GM10266 (cell line): ENCODE results near the gene IFT122.

Experiments
- DNase-seq: peaks from one replicate; pipeline ENCODE4 v3.0.0; 2012; ENCODE audit errors: extremely low spot score
- TF ChIP-seq, protein P1 (sequence below): IDR thresholded peaks from 2 replicates; pipeline ENCODE4 v1.5.1; 2012; ENCODE audit warnings: mild to moderate bottlenecking, low read depth; ENCODE audit not compliant: control insufficient read depth, insufficient read depth; ENCODE audit errors: missing control alignments

Gene IFT122

DNA sequence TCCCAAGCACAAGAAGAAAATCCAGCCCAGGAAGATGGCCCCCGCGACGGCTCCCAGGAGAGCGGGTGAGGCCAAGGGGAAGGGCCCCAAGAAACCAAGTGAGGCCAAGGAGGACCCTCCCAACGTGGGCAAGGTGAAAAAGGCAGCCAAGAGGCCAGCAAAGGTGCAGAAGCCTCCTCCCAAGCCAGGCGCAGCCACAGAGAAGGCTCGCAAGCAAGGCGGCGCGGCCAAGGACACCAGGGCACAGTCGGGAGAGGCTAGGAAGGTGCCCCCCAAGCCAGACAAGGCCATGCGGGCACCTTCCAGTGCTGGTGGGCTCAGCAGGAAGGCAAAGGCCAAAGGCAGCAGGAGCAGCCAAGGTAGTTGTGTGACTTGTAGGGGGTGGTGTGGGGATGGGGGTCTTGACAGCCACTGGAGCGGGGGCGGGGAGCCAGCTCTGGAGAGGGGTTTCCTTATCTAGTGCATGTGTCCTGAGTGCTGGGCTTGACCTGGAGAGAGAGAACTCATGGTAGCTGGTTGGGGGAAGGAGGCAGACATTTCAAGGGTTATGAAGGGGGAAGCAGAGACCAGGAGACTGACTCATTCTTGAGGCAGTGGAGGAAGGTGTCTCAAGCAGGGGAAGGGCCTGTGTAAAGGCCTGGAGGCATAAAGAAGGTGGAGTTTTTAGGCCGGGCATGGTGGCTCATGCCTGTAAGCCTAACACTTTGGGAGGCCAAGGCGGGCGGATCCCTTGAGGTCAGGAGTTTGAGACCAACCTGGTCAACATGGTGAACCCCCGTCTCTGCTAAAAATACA, 109.2 kb downstream of the IFT122 start:
- no peak for DNase-seq
- TF ChIP-seq, protein P1, sequence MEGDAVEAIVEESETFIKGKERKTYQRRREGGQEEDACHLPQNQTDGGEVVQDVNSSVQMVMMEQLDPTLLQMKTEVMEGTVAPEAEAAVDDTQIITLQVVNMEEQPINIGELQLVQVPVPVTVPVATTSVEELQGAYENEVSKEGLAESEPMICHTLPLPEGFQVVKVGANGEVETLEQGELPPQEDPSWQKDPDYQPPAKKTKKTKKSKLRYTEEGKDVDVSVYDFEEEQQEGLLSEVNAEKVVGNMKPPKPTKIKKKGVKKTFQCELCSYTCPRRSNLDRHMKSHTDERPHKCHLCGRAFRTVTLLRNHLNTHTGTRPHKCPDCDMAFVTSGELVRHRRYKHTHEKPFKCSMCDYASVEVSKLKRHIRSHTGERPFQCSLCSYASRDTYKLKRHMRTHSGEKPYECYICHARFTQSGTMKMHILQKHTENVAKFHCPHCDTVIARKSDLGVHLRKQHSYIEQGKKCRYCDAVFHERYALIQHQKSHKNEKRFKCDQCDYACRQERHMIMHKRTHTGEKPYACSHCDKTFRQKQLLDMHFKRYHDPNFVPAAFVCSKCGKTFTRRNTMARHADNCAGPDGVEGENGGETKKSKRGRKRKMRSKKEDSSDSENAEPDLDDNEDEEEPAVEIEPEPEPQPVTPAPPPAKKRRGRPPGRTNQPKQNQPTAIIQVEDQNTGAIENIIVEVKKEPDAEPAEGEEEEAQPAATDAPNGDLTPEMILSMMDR = no peak

DNA sequence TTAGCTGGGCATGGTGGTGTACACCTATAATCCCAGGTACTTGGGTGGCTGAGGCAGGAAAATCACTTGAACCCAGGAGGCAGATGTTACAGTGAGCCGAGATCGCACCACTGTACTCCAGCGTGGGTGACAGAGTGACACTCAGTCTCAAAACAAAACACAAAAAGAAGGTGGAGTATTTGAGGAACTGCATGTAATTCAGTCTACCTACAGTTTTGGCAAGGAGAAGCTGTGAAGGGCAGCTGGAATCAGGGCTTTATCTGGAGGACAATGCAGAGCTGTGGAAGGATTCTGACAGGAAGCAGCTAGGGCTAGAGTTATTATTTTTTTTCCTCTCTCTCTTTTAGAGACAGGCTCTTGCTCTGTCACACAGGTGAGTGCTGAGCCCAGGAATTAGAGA, 109.8 kb downstream of the IFT122 start:
- DNase-seq = no peak
- TF ChIP-seq, protein P1 = no peak

DNA sequence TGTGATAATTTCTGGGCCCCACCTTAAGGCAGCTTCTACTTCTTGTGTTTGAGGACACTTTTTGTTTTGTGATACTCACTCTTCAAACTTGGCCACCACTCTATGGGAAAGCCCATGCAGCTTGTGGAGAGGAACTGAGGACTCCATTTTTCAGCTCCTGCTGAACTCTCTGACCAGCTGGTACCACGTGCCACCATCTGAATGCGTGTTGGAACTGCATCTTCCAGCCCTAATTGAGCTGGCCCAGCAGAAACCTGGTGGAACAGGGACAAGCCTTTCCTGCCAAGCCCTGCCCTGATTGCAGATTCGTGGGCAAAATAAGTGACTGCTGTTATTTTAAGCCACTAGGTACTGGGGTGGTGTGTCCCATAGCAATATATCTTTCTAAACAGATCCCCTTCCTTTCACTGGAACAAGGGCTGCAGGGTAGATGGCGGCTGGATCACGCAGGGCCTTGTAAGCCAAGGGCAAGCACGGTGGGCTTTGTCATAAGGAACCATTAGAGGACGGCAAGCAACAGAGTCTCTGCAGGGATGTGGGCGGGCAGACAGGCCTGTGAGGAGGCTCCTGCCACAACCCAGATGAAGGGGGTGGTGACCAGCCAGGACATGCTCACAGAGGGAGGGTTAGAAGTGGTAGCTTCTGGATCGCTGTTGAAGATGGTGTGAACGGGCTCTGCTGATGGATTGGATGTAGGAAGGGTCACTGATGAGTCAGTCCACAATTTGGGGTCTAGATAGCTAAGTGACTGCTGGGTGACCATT, 112.4 kb downstream of the IFT122 start:
- no peak for DNase-seq
- TF ChIP-seq, protein P1 = no peak

DNA sequence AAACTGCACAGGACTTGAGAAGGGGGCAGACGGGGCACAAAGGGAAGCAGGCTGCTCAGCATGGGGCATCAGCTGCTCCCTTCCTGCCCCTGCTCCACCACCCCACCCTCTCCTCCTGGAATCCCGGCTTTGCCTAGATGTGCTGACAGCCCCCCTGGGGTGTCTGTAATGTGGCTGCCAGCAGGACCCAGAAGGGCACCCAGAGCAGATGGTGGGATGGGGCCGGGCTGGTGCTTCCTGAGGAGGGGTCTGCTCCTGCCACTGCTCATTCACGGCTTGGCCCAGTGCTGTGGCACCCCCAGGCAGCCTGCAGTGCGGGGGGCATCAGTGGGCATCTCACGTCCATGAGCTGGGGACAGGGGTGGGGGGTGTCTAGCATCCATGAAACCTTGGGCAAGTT, 113.1 kb downstream of the IFT122 start:
- no peak for DNase-seq
- TF ChIP-seq, protein P1 = no peak

DNA sequence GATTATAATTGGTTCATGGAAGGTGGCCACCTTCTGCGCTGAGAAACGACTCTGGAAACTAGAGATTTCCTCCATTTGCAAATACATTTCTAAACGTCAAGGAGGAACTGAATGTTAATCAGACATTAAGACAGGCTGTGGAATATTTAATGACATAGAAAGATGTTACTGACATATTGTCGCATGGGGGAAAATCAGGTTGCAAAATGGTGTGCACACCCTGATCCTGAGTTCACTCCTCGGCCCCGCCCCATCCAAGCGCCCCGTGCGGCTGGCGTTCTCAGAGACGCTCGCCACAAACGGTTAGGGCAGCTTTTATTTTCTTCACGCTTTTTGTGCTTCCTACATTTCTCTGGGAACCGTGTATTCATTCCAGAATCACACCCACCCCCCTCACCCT, 113.7 kb downstream of the IFT122 start:
- DNase-seq = no peak
- TF ChIP-seq, protein P1 = no peak

DNA sequence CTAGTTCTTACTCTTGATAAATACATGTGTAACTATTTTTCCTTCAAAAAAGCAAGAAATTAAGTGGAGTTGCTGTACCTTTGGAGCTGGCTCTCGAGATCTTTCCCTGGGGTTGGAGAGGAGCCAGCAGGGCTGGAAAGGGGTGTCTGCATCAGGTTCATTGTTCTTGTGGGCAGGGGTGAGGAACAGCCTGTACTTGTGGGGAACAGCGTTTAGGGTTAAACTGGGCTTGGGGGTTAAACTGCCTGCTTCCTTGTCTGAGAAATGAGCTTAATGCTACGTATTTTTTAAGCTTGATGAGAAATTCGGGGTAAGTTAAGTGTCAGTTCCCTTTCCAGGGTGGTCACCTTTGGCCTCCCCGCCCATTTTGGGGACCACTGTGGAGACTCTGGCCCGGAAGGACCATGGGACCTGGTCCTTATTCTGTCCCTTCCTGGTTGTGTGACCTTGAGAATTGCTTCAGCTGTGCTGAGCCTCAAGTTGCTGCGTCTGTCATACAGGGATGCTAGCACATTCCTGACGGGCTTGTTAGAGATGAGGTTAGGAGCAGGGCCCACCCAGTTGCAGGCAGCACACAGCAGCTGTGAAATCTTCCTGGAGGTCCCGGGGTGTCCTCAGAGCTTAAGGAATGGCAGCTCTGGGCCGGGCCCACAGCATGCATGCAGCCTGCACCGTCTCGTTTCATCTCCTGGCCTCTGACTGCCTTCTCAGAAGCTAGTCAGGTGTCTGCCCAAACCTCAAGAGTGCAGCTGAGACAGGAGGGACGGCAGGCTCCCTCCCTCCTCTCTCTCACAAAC, 114.5 kb downstream of the IFT122 start:
- no peak for DNase-seq
- TF ChIP-seq, protein P1 = no peak
